Osteoblast (primary cell): Measurements from ENCODE around the gene FMN1. TPM values are rescaled to one million over a fixed set of nuclear protein-coding genes. Genes with fewer than 3 reads are reported as not detected.

Source experiments
- DNase-seq: peaks from one replicate; pipeline ENCODE4 v3.0.0; 2011; ENCODE audit warnings: low spot score, mixed read lengths; ENCODE audit not compliant: insufficient read length; ENCODE audit errors: missing footprints
- H2AFZ ChIP-seq: 2 replicates; pipeline ENCODE4 v1.6.0; 2011; ENCODE audit warnings: mild to moderate bottlenecking, low read length
- H3K27ac ChIP-seq: 2 replicates; pipeline ENCODE4 v1.5.1; 2011; ENCODE audit warnings: mild to moderate bottlenecking, low read depth, low read length, moderate library complexity
- H3K27me3 ChIP-seq: 2 replicates; pipeline ENCODE4 v1.6.0; 2012; ENCODE audit warnings: mild to moderate bottlenecking, control low read depth, inconsistent platforms, low read length, moderate library complexity; ENCODE audit not compliant: insufficient read depth
- H3K36me3 ChIP-seq: 2 replicates; pipeline ENCODE4 v1.5.1; 2011; ENCODE audit warnings: mild to moderate bottlenecking, low read length, control low read depth, moderate library complexity; ENCODE audit not compliant: insufficient read depth
- H3K4me1 ChIP-seq: 2 replicates; pipeline ENCODE4 v1.5.1; 2011; ENCODE audit warnings: mild to moderate bottlenecking, low read length, control low read depth, moderate library complexity; ENCODE audit not compliant: insufficient read depth
- H3K4me2 ChIP-seq: 2 replicates; pipeline ENCODE4 v1.6.0; 2011; ENCODE audit warnings: mild to moderate bottlenecking, low read length; ENCODE audit not compliant: insufficient read depth
- H3K4me3 ChIP-seq: fragments of 200-600 bp; sonication (generic); 3 replicates; pipeline ENCODE4 v1.5.1; 2012; ENCODE audit warnings: mild to moderate bottlenecking, low read length, inconsistent platforms; ENCODE audit not compliant: insufficient read depth
- H3K79me2 ChIP-seq: 2 replicates; pipeline ENCODE4 v1.6.0; 2012; ENCODE audit warnings: mild to moderate bottlenecking, low read length, control low read depth, inconsistent platforms; ENCODE audit not compliant: insufficient read depth
- H3K9me3 ChIP-seq: 2 replicates; pipeline ENCODE4 v1.5.1; 2011; ENCODE audit warnings: low read depth, low read length, control low read depth
- H4K20me1 ChIP-seq: 2 replicates; pipeline ENCODE4 v1.6.0; 2012; ENCODE audit warnings: mild to moderate bottlenecking, low read length, control low read depth; ENCODE audit not compliant: insufficient read depth
- CTCF ChIP-seq: IDR thresholded peaks from 2 replicates; pipeline ENCODE4 v1.5.1; 2011; ENCODE audit warnings: mild to moderate bottlenecking, low read depth, low read length, moderate library complexity; ENCODE audit errors: extremely low read depth
- total RNA-seq: library from RNA; depleted of rRNA; stranded (reverse); fragments of >200 nt; gene quantifications from 2 replicates; pipeline ENCODE4 v1.2.3, GENCODE V29; 2012

FMN1 gene
- total RNA-seq, 1 donor: 9.0 TPM

DNA sequence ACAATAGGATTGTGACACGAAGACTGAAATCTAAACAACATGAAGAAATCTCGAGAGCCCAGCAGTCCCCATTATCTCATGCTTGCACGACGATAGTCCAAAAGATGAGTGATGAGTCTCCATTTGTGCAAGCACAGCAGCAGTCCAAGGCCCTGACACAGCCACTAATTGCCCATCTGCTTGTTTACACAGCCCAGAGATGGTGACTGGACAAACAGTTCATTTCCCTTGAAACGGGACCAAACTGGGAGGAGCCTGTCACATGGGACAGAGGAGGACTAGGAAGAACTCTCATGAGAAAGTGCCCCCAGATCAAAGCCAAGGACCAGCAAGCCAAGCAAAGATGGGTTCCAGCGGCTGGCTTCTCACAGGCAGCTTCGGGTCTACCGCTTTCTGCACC lies 355.7 kb downstream of the FMN1 start:
- H2AFZ ChIP-seq: no peak overlapping the region

GRCh38 chr15:32838338-32838737 lies 356.2 kb downstream of the FMN1 start:
- H3K4me2 ChIP-seq: no peak overlapping the region
- H3K27me3 ChIP-seq: no peaks in the 10 kb centered on the region
- H3K36me3 ChIP-seq: peaks cover 4% of the 10 kb centered on the region
- H4K20me1 ChIP-seq: no peaks in the 10 kb centered on the region
- no peak for TF ChIP-seq CTCF
- H3K27ac ChIP-seq: peak overlapping the region; percentile 93
- peak; percentile 41 for DNase-seq
- no peak overlapping the region for H3K4me3 ChIP-seq
- H3K4me1 ChIP-seq: peaks cover 52% of the 10 kb centered on the region
- H2AFZ ChIP-seq: no peak overlapping the region
- no peaks in the 10 kb centered on the region for H3K9me3 ChIP-seq
- peaks cover 31% of the 10 kb centered on the region for H3K79me2 ChIP-seq

More for the DNA sequence above, 355.7 kb downstream of the FMN1 start:
- Histone ChIP-seq H3K4me1 (peaks cover 52% of the 10 kb centered on the region), H3K27ac (peak overlapping the region; percentile 93), H3K36me3 (peaks cover 4% of the 10 kb centered on the region), H3K4me2 (peak overlapping the region; percentile 41), H3K9me3 (no peaks in the 10 kb centered on the region), H3K79me2 (peaks cover 31% of the 10 kb centered on the region), H3K4me3 (peak overlapping the region; percentile 55), H4K20me1 (no peaks in the 10 kb centered on the region), H3K27me3 (no peaks in the 10 kb centered on the region)
- DNase-seq: peak; percentile 88
- no peak for TF ChIP-seq CTCF

DNA sequence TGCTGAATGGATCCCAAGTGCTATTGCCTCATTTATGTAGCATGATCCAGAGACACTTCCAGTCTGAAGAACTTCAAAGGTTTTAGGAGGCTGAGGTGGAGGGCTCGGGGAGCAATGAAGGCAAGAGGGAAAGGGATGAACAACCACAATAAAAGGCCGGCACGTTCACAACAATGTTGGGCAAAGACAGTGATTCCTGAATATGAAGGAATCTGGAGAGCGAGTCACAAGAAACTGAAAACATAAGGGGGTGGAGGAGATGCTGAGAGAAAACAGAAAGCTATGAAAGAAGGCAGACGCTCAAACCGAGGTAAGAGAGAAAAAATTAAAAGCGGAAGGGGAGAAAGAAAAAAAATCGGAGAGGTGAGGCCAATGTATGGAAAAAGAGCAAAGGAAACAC lies 356.6 kb downstream of the FMN1 start:
- H3K4me2 ChIP-seq: no peak overlapping the region
- no peak for DNase-seq
- H3K9me3 ChIP-seq: no peaks in the 10 kb centered on the region
- H3K4me1 ChIP-seq: peaks cover 51% of the 10 kb centered on the region
- peaks cover 31% of the 10 kb centered on the region for H3K79me2 ChIP-seq
- H3K27ac ChIP-seq: peak overlapping the region; percentile 93
- TF ChIP-seq CTCF: no peak
- no peak overlapping the region for H2AFZ ChIP-seq
- H3K36me3 ChIP-seq: peaks cover 4% of the 10 kb centered on the region
- no peaks in the 10 kb centered on the region for H3K27me3 ChIP-seq
- no peak overlapping the region for H3K4me3 ChIP-seq
- H4K20me1 ChIP-seq: no peaks in the 10 kb centered on the region

GRCh38 chr15:32834156-32834555 lies 360.4 kb downstream of the FMN1 start:
- H3K27me3 ChIP-seq: no peaks in the 10 kb centered on the region
- peak overlapping the region; percentile 51 for H3K27ac ChIP-seq
- peaks cover 44% of the 10 kb centered on the region for H3K4me1 ChIP-seq
- peaks cover 11% of the 10 kb centered on the region for H3K79me2 ChIP-seq
- no peaks in the 10 kb centered on the region for H4K20me1 ChIP-seq
- H3K9me3 ChIP-seq: no peaks in the 10 kb centered on the region
- no peak overlapping the region for H3K4me3 ChIP-seq
- H2AFZ ChIP-seq: no peak overlapping the region
- H3K4me2 ChIP-seq: no peak overlapping the region
- no peak for TF ChIP-seq CTCF
- no peak for DNase-seq
- H3K36me3 ChIP-seq: peaks cover 4% of the 10 kb centered on the region
